ENCODE data around the gene ALDH3A1.

DNA sequence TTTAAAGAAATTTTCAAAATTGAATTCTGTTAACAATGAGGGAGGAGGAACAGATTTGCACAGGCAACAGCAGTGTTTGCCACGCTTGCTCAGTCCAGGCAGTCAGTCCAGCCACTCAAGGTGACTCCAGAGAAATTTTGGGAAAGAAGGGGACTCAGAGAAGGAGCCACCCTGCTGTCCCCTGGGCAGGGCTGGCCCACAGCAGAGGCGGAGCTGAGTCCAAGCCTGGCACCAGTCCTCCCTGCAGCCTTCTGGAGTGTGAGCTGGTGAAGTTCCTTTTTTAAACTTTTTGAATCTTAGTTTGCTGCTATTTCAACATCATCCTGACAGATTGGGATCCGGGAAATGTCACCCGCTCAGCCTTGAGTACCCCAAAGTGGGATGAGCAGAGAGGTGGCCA, 17.3 kb downstream of the ALDH3A1 start:
- TF ChIP-seq, protein P1, sequence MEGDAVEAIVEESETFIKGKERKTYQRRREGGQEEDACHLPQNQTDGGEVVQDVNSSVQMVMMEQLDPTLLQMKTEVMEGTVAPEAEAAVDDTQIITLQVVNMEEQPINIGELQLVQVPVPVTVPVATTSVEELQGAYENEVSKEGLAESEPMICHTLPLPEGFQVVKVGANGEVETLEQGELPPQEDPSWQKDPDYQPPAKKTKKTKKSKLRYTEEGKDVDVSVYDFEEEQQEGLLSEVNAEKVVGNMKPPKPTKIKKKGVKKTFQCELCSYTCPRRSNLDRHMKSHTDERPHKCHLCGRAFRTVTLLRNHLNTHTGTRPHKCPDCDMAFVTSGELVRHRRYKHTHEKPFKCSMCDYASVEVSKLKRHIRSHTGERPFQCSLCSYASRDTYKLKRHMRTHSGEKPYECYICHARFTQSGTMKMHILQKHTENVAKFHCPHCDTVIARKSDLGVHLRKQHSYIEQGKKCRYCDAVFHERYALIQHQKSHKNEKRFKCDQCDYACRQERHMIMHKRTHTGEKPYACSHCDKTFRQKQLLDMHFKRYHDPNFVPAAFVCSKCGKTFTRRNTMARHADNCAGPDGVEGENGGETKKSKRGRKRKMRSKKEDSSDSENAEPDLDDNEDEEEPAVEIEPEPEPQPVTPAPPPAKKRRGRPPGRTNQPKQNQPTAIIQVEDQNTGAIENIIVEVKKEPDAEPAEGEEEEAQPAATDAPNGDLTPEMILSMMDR (IDR thresholded peaks at IDR 0.05 in 8 of 11, conservative IDR thresholded peaks at IDR 0.05 in 3 of 11) = no peak
- TF ChIP-seq POLR2A (IDR thresholded peaks at IDR 0.05) = no peak
- no peak for TF ChIP-seq POLR2AphosphoS5 (IDR thresholded peaks at IDR 0.05)

Data from spleen (tissue), 7 donors.